Liver (tissue), 9 donors: ENCODE results near the gene COL4A3. TPM values are rescaled to one million over a fixed set of nuclear protein-coding genes. Genes with fewer than 3 reads are reported as not detected.

Experiments
- DNase-seq: peaks from one replicate; pipeline ENCODE4 v3.0.0-alpha.2; 2017; ENCODE audit warnings: low spot score
- H3K27ac ChIP-seq, 2 donors: one replicate each; pipeline ENCODE4 v1.7.0; 2013; ENCODE audit warnings: inconsistent platforms in 2 of 2, low read length in 2 of 2, control low read depth in 1 of 2, low read depth in 1 of 2, mild to moderate bottlenecking in 1 of 2
- H3K27me3 ChIP-seq, 4 donors: one replicate each; pipeline versions ENCODE4 v1.6.1 to v1.7.0; 2013; ENCODE audit warnings: low read length in 3 of 4, inconsistent platforms in 1 of 4, mild to moderate bottlenecking in 1 of 4, moderate library complexity in 1 of 4; ENCODE audit not compliant: control insufficient read depth in 4 of 4, insufficient read depth in 4 of 4
- H3K36me3 ChIP-seq, 4 donors: one replicate each; pipeline versions ENCODE4 v1.6.1 to v1.7.0; 2013; ENCODE audit warnings: low read length in 3 of 4, mild to moderate bottlenecking in 3 of 4, low read depth in 1 of 4, moderate library complexity in 1 of 4; ENCODE audit not compliant: control insufficient read depth in 4 of 4, insufficient read depth in 3 of 4
- H3K4me1 ChIP-seq, 4 donors: one replicate each; pipeline versions ENCODE4 v1.6.1 to v1.7.0; 2013; ENCODE audit warnings: low read length in 3 of 4, mild to moderate bottlenecking in 3 of 4, moderate library complexity in 1 of 4; ENCODE audit not compliant: control insufficient read depth in 4 of 4, insufficient read depth in 4 of 4
- H3K4me3 ChIP-seq, 3 donors: one replicate each; pipeline versions ENCODE4 v1.6.1 to v1.7.0; 2013; ENCODE audit warnings: low read length in 3 of 3, control low read depth in 1 of 3, low read depth in 1 of 3, mild to moderate bottlenecking in 1 of 3
- H3K9ac ChIP-seq, 2 donors: one replicate each; pipeline ENCODE4 v1.7.0; 2013; ENCODE audit warnings: low read length in 2 of 2, mild to moderate bottlenecking in 2 of 2, moderate library complexity in 2 of 2, control low read depth in 1 of 2, low read depth in 1 of 2
- H3K9me3 ChIP-seq, 4 donors: one replicate each; pipeline versions ENCODE4 v1.6.1 to v1.7.0; 2013; ENCODE audit warnings: low read length in 3 of 4; ENCODE audit not compliant: control insufficient read depth in 4 of 4
- EGR1 ChIP-seq, 2 donors: IDR thresholded peaks; 2 replicates each; pipeline ENCODE4 v1.6.1; 2016 to 2018; ENCODE audit warnings: antibody characterized with exemption in 2 of 2, low read depth in 2 of 2
- FOXA1 ChIP-seq: IDR thresholded peaks from 2 replicates; pipeline ENCODE4 v1.6.1; 2016; ENCODE audit warnings: antibody characterized with exemption
- FOXA2 ChIP-seq: IDR thresholded peaks from 2 replicates; pipeline ENCODE4 v1.6.1; 2016; ENCODE audit warnings: antibody characterized with exemption
- GABPA ChIP-seq, 2 donors: IDR thresholded peaks in 1 of 2; conservative IDR thresholded peaks in 1 of 2; 2 replicates each; pipeline ENCODE4 v1.6.1; 2016; ENCODE audit warnings: antibody characterized with exemption in 2 of 2, mild to moderate bottlenecking in 1 of 2, moderate library complexity in 1 of 2
- HNF4A ChIP-seq, 2 donors: conservative IDR thresholded peaks; 2 replicates each; pipeline ENCODE4 v1.6.1; 2016; ENCODE audit warnings: antibody characterized with exemption in 2 of 2, mild to moderate bottlenecking in 2 of 2
- HNF4G ChIP-seq: IDR thresholded peaks from 2 replicates; pipeline ENCODE4 v1.6.1; 2016; ENCODE audit warnings: antibody characterized with exemption
- JUND ChIP-seq, 2 donors: IDR thresholded peaks; 2 replicates each; pipeline ENCODE4 v1.6.1; 2016; ENCODE audit warnings: antibody characterized with exemption in 2 of 2
- NR2F2 ChIP-seq: IDR thresholded peaks from 2 replicates; pipeline ENCODE4 v1.6.1; 2016; ENCODE audit warnings: antibody characterized with exemption
- RAD21 ChIP-seq, 2 donors: IDR thresholded peaks; 2 replicates each; pipeline ENCODE4 v1.6.1; 2016; ENCODE audit warnings: antibody characterized with exemption in 2 of 2, mild to moderate bottlenecking in 2 of 2
- RXRA ChIP-seq, 2 donors: IDR thresholded peaks; 2 replicates each; pipeline ENCODE4 v1.6.1; 2017 to 2018; ENCODE audit warnings: antibody characterized with exemption in 2 of 2, mild to moderate bottlenecking in 1 of 2
- SP1 ChIP-seq: IDR thresholded peaks from 2 replicates; pipeline ENCODE4 v1.6.1; 2018; ENCODE audit warnings: antibody characterized with exemption, mild to moderate bottlenecking
- TAF1 ChIP-seq: conservative IDR thresholded peaks from 2 replicates; pipeline ENCODE4 v1.6.1; 2016; ENCODE audit warnings: antibody characterized with exemption, mild to moderate bottlenecking
- YY1 ChIP-seq: IDR thresholded peaks from 2 replicates; pipeline ENCODE4 v1.6.1; 2016; ENCODE audit warnings: antibody characterized with exemption, mild to moderate bottlenecking
- WGBS: extraction: QIAGEN DNeasy Blood & Tissue Kit; methylation state at CpG from one replicate; pipeline ENCODE4 v1.1.7; 2013; 5-methylcytosine and 5-hydroxymethylcytosine counted together
- polyA plus RNA-seq, 2 donors: library from polyadenylated mRNA; stranded (reverse) in 1 of 2; unstranded in 1 of 2; fragments of 200-250 nt in 1 of 2; fragments of >200 nt in 1 of 2; fragmentation: Nextera tagmentation in 1 of 2; extraction: Ambion mirVana in 1 of 2; gene quantifications; one replicate each; pipeline versions ENCODE4 v1.2.1 to v1.2.3, GENCODE V29; 2013 to 2015
- total RNA-seq, 2 donors: library from RNA; depleted of rRNA; stranded (reverse); fragments of >200 nt; gene quantifications; one replicate each; pipeline ENCODE4 v1.2.3, GENCODE V29; 2014
- TF ChIP-seq, protein P1 (sequence below): IDR thresholded peaks from 2 replicates; pipeline ENCODE4 v1.6.1; 2016; ENCODE audit warnings: antibody characterized with exemption
- TF ChIP-seq, protein P2 (sequence below): IDR thresholded peaks from 2 replicates; pipeline ENCODE4 v1.6.1; 2016; ENCODE audit warnings: antibody characterized with exemption
- TF ChIP-seq, protein P3 (sequence below): IDR thresholded peaks from 2 replicates; pipeline ENCODE4 v1.6.1; 2016; ENCODE audit warnings: antibody characterized with exemption, mild to moderate bottlenecking
- TF ChIP-seq, protein P4 (sequence below): fragments of 150-350 bp; IDR thresholded peaks from 2 replicates; pipeline ENCODE4 v1.5.1; 2017; ENCODE audit warnings: improper control_type of control experiment, low read depth, low read length; ENCODE audit not compliant: missing input control
- donor health status: healthy.
- donor health status: healthy.
- donor health status: healthy.
- donor health status: healthy.
- donor health status: healthy.

The COL4A3 gene
- total and polyA plus RNA-seq, 4 donors = 0.05 to 2.3 (median 0.35) TPM

DNA sequence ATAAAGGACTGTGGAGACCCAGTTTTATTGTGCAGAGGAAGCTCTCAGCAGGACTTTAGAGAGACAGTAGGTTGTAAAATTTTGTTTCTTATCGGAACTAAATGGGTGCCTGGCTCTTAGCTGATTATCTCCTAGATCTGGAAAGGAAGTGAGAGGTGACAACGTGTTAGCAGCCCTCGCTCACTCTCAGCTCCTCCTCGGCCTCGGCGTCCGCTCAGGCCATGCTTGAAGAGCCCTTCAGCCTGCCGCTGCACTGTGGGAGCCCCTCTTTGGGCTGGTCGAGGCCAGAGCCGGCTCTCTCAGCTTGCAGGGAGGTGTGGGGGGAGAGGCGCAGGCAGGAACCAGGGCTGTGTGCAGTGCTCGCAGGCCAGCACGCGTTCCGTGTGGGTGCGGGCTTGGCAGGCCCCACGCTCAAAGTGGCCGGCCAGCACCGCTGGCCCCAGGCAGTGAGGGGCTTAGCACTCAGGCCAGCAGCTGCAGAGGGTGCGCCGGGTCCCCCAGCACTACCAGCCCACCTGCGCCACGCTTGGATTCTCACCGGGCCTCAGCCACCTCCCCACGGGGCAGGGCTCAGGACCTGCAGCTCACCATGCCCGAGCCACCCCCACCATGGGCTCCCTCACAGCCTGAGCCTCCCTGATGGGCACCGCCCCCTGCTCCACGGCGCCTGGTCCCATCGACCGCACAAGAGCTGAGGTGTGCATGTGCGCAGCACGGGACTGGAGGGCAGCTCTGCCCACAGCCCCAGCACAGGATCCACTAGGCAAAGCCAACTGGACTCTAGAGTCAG is 156.1 kb downstream of the COL4A3 start:
- Histone ChIP-seq H3K9me3 (peaks cover 0 to 1% (median 0%) of the 10 kb centered on the region in 4 donors), H3K36me3 (no peaks in the 10 kb centered on the region), H3K27ac (no peak overlapping the region), H3K27me3 (no peaks in the 10 kb centered on the region), H3K9ac (no peak overlapping the region), H3K4me1 (peaks cover 0 to 4% (median 2%) of the 10 kb centered on the region in 4 donors), H3K4me3 (no peak overlapping the region)
- 93% methylated on average over 33 of the region's 33 CpGs for WGBS
- TF ChIP-seq NR2F2 (no peak), RAD21 (IDR thresholded peaks at IDR 0.05) (no peak), RXRA (IDR thresholded peaks at IDR 0.05) (no peak), FOXA2 (no peak), JUND (IDR thresholded peaks at IDR 0.05) (no peak), YY1 (no peak), GABPA (IDR thresholded peaks at IDR 0.05 in 1 of 2, conservative IDR thresholded peaks at IDR 0.05 in 1 of 2) (no peak), SP1 (no peak), TAF1 (no peak), HNF4A (conservative IDR thresholded peaks at IDR 0.05) (no peak), HNF4G (no peak), FOXA1 (no peak), EGR1 (IDR thresholded peaks at IDR 0.05; ENCODE audit: low read depth in 2 of 2) (no peak)
- TF ChIP-seq, protein P1, sequence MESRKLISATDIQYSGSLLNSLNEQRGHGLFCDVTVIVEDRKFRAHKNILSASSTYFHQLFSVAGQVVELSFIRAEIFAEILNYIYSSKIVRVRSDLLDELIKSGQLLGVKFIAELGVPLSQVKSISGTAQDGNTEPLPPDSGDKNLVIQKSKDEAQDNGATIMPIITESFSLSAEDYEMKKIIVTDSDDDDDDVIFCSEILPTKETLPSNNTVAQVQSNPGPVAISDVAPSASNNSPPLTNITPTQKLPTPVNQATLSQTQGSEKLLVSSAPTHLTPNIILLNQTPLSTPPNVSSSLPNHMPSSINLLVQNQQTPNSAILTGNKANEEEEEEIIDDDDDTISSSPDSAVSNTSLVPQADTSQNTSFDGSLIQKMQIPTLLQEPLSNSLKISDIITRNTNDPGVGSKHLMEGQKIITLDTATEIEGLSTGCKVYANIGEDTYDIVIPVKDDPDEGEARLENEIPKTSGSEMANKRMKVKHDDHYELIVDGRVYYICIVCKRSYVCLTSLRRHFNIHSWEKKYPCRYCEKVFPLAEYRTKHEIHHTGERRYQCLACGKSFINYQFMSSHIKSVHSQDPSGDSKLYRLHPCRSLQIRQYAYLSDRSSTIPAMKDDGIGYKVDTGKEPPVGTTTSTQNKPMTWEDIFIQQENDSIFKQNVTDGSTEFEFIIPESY = no peak
- TF ChIP-seq, protein P2, sequence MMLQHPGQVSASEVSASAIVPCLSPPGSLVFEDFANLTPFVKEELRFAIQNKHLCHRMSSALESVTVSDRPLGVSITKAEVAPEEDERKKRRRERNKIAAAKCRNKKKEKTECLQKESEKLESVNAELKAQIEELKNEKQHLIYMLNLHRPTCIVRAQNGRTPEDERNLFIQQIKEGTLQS = no peak
- TF ChIP-seq, protein P3, sequence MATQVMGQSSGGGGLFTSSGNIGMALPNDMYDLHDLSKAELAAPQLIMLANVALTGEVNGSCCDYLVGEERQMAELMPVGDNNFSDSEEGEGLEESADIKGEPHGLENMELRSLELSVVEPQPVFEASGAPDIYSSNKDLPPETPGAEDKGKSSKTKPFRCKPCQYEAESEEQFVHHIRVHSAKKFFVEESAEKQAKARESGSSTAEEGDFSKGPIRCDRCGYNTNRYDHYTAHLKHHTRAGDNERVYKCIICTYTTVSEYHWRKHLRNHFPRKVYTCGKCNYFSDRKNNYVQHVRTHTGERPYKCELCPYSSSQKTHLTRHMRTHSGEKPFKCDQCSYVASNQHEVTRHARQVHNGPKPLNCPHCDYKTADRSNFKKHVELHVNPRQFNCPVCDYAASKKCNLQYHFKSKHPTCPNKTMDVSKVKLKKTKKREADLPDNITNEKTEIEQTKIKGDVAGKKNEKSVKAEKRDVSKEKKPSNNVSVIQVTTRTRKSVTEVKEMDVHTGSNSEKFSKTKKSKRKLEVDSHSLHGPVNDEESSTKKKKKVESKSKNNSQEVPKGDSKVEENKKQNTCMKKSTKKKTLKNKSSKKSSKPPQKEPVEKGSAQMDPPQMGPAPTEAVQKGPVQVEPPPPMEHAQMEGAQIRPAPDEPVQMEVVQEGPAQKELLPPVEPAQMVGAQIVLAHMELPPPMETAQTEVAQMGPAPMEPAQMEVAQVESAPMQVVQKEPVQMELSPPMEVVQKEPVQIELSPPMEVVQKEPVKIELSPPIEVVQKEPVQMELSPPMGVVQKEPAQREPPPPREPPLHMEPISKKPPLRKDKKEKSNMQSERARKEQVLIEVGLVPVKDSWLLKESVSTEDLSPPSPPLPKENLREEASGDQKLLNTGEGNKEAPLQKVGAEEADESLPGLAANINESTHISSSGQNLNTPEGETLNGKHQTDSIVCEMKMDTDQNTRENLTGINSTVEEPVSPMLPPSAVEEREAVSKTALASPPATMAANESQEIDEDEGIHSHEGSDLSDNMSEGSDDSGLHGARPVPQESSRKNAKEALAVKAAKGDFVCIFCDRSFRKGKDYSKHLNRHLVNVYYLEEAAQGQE = no peak
- TF ChIP-seq, protein P4, sequence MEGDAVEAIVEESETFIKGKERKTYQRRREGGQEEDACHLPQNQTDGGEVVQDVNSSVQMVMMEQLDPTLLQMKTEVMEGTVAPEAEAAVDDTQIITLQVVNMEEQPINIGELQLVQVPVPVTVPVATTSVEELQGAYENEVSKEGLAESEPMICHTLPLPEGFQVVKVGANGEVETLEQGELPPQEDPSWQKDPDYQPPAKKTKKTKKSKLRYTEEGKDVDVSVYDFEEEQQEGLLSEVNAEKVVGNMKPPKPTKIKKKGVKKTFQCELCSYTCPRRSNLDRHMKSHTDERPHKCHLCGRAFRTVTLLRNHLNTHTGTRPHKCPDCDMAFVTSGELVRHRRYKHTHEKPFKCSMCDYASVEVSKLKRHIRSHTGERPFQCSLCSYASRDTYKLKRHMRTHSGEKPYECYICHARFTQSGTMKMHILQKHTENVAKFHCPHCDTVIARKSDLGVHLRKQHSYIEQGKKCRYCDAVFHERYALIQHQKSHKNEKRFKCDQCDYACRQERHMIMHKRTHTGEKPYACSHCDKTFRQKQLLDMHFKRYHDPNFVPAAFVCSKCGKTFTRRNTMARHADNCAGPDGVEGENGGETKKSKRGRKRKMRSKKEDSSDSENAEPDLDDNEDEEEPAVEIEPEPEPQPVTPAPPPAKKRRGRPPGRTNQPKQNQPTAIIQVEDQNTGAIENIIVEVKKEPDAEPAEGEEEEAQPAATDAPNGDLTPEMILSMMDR = no peak
- DNase-seq = no peak
